ENCODE results near the gene DGCR8.

Gene DGCR8

DNA sequence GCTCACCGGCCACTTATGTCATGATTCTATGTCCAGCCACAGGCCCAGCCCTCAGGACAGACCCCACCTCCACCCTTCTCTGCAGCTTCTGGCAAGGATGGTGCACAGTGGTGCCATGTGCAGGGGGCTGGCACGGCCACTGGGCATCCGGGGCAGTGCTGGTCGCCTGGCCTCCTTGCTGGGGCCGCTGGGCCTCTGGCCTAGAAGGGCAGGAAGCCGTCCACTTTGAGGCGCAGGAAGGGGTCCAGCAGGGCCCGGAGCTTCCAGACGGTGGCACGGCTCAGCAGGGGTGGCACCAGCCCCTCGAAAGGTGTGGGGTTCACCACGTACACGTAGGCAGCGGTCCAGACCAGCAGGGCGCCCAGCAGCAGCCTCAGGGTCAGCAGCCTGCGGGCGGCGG is 68.4 kb downstream of the DGCR8 start:
- no peak overlapping the region for H3K18ac ChIP-seq (ENCODE audit: low read length)
- H2BK12ac ChIP-seq (ENCODE audit: low read length), result no peak overlapping the region
- no peak overlapping the region for H4K8ac ChIP-seq (ENCODE audit: low read depth, low read length)
- H2AFZ ChIP-seq (ENCODE audit: insufficient read depth, low read length, poor library complexity), result no peak overlapping the region
- no peaks in the 10 kb centered on the region for H3K9me3 ChIP-seq (ENCODE audit: insufficient read depth, low read depth, low read length)
- no peak overlapping the region for H2BK5ac ChIP-seq (ENCODE audit: low read depth, low read length, poor library complexity)
- no peaks in the 10 kb centered on the region for H3K27me3 ChIP-seq (ENCODE audit: insufficient read depth, low read length)
- no peak overlapping the region for H3K4me3 ChIP-seq (ENCODE audit: low read depth, low read length)
- no peak overlapping the region for H4K12ac ChIP-seq (ENCODE audit: low read depth, low read length)
- no peaks in the 10 kb centered on the region for H3K79me1 ChIP-seq (ENCODE audit: low read length)
- H3K27ac ChIP-seq (ENCODE audit: low read depth, low read length), result no peak overlapping the region
- H3K4me1 ChIP-seq (ENCODE audit: control insufficient read depth in 1 of 2, insufficient read depth in 2 of 2, low read length in 2 of 2), result no peaks in the 10 kb centered on the region
- H3K79me2 ChIP-seq (ENCODE audit: control insufficient read depth, insufficient read depth, low read length, poor library complexity), result no peaks in the 10 kb centered on the region
- H4K91ac ChIP-seq (ENCODE audit: low read depth, low read length), result no peak overlapping the region
- no peak overlapping the region for H3K4me2 ChIP-seq (ENCODE audit: low read length)
- no peak overlapping the region for H3K23ac ChIP-seq (ENCODE audit: low read length)
- no peak overlapping the region for H2AK5ac ChIP-seq (ENCODE audit: low read length)
- no CpG with 5 or more reads among the region's 18 CpGs for WGBS (ENCODE audit: extremely low coverage, insufficient coverage, insufficient read length)
- no peak overlapping the region for H3K14ac ChIP-seq (ENCODE audit: low read length)
- peaks cover 10 to 13% of the 10 kb centered on the region in 2 experiments for H3K36me3 ChIP-seq (ENCODE audit: control insufficient read depth in 1 of 2, insufficient read depth in 2 of 2, low read length in 2 of 2)
- DNase-seq, result no peak
- H3K4ac ChIP-seq (ENCODE audit: low read depth, low read length), result no peak overlapping the region
- no peak overlapping the region for H3K9ac ChIP-seq (ENCODE audit: low read length)
- no peak overlapping the region for H2BK120ac ChIP-seq (ENCODE audit: insufficient read depth, low read length, poor library complexity)

DNA sequence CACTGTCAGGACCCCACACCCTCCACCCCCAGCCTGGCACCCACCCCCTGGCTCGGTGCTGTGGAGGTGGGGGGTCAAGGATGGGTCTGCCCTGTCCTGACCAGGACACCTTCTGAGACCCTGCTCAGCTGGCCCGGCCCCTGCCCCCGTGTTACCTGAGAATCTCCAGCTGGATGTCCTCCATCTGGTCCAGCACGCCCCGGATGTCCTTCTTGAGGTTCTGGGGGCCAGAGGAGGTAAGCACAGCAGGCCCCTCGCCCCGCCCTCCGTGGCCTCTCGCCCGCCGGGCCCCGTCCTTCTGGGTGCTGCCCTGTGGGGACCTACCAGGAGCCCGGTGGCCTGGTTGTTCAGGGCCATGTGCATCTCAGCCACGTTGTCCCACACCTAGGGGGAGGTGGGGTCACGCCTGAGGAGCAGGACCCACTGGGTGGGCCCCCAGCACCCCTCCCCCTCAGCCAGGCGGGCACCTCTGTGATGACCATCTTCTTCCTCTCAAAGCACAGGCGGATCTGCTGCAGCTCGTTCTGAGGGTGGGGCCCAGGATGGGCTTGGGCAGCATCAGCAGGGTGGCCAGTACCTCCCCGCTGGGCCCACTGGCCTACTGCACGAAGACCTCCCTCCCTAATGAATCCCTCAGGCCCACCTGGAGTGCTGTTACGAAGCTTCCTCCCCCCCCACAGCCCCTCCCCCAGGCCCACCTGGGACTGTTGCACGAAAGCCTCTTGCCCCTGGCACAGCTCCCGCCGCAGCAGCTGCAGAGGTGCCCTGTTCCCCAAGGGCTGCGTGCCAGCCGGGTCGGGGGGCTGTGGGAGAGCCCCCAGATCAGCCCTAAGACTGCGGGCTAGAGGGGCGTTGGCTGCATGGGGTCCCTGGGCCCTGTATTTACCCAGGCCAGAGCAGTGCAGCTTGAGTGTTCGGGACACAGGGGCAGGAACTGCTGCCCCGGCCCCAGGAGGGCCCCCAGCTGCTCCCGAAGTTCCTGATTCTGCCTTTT is 69.5 kb downstream of the DGCR8 start:
- H2AK5ac ChIP-seq (ENCODE audit: low read length), result no peak overlapping the region
- DNase-seq, result no peak
- H3K27me3 ChIP-seq (ENCODE audit: insufficient read depth, low read length), result no peaks in the 10 kb centered on the region
- H4K12ac ChIP-seq (ENCODE audit: low read depth, low read length), result no peak overlapping the region
- no peak overlapping the region for H3K4ac ChIP-seq (ENCODE audit: low read depth, low read length)
- no peak overlapping the region for H2BK12ac ChIP-seq (ENCODE audit: low read length)
- H2BK120ac ChIP-seq (ENCODE audit: insufficient read depth, low read length, poor library complexity), result no peak overlapping the region
- H3K9me3 ChIP-seq (ENCODE audit: insufficient read depth, low read depth, low read length), result no peaks in the 10 kb centered on the region
- no peak overlapping the region for H4K91ac ChIP-seq (ENCODE audit: low read depth, low read length)
- H3K18ac ChIP-seq (ENCODE audit: low read length), result no peak overlapping the region
- WGBS (ENCODE audit: extremely low coverage, insufficient coverage, insufficient read length), result no CpG with 5 or more reads among the region's 32 CpGs
- no peak overlapping the region for H3K23ac ChIP-seq (ENCODE audit: low read length)
- H3K27ac ChIP-seq (ENCODE audit: low read depth, low read length), result no peak overlapping the region
- no peak overlapping the region for H3K4me2 ChIP-seq (ENCODE audit: low read length)
- no peak overlapping the region for H3K4me3 ChIP-seq (ENCODE audit: low read depth, low read length)
- H2BK5ac ChIP-seq (ENCODE audit: low read depth, low read length, poor library complexity), result no peak overlapping the region
- peaks cover 4 to 8% of the 10 kb centered on the region in 2 experiments for H3K36me3 ChIP-seq (ENCODE audit: control insufficient read depth in 1 of 2, insufficient read depth in 2 of 2, low read length in 2 of 2)
- no peaks in the 10 kb centered on the region for H3K79me1 ChIP-seq (ENCODE audit: low read length)
- no peak overlapping the region for H3K9ac ChIP-seq (ENCODE audit: low read length)
- no peaks in the 10 kb centered on the region for H3K79me2 ChIP-seq (ENCODE audit: control insufficient read depth, insufficient read depth, low read length, poor library complexity)
- H3K4me1 ChIP-seq (ENCODE audit: control insufficient read depth in 1 of 2, insufficient read depth in 2 of 2, low read length in 2 of 2), result no peaks in the 10 kb centered on the region
- no peak overlapping the region for H3K14ac ChIP-seq (ENCODE audit: low read length)
- no peak overlapping the region for H2AFZ ChIP-seq (ENCODE audit: insufficient read depth, low read length, poor library complexity)
- no peak overlapping the region for H4K8ac ChIP-seq (ENCODE audit: low read depth, low read length)

DNA sequence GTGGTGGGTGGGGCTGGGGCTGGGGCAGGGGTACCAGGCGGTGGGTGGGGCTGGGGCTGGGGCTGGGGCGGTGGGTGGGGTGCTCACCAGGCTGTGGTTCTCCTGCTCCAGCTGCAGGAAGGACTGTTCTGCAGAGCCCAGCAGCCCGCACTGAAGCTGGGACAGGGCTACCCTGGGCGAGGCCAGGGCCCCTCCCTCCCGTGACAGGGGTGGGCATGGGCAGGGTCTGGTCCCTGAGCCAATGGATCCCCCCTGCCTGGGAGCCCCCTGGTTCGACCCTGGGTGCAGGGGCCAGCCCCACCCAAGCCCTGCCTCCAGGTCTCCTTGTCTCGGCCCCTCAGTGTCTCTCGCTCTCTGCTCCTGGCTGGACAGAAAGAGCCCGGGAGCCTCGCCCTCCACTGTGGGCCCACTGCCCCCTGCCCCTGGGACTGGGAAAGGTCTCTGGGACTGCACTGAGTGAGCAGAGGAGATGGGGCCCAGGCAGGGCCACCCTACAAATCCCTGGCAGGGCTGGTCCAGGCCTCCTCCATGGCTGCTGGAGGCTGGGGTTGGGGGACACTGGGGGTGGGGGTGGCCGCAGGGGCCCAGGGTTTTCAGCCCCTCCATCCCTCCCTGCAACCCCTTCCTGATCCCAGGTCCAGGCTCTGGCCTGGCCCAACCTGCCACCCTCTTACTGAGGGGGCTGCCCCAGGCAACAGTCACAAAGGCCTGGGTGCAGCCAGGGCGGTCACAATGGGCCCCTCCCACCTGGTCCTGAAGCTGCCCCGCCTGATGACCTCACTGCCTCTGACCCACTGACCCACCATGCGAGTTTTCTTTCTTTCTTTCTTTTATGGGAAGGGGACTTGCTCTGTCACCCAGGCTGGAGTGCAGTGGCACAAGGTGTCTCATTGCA is 70.6 kb downstream of the DGCR8 start, which contains the start of gene CCDC188:
TSS of gene CCDC188 (minus strand) at position 675 of the 895 bp plus-strand sequence. CDS start at position 606, 69 bp downstream.
- no peak within 1 kb of the TSS for H3K14ac ChIP-seq (ENCODE audit: low read length)
- WGBS (ENCODE audit: extremely low coverage, insufficient coverage, insufficient read length), result no CpG with 5 or more reads among the region's 14 CpGs
- H3K4me2 ChIP-seq (ENCODE audit: low read length), result no peak within 1 kb of the TSS
- no peak within 1 kb of the TSS for H2BK12ac ChIP-seq (ENCODE audit: low read length)
- H4K12ac ChIP-seq (ENCODE audit: low read depth, low read length), result no peak within 1 kb of the TSS
- no peaks in the 10 kb centered on the region for H3K9me3 ChIP-seq (ENCODE audit: insufficient read depth, low read depth, low read length)
- H3K27ac ChIP-seq (ENCODE audit: low read depth, low read length), result no peak within 1 kb of the TSS
- no peak within 1 kb of the TSS for H3K23ac ChIP-seq (ENCODE audit: low read length)
- no peak for DNase-seq
- H3K27me3 ChIP-seq (ENCODE audit: insufficient read depth, low read length), result no peaks in the 10 kb centered on the region
- no peak within 1 kb of the TSS for H3K4me3 ChIP-seq (ENCODE audit: low read depth, low read length)
- H3K18ac ChIP-seq (ENCODE audit: low read length), result no peak within 1 kb of the TSS
- H2BK120ac ChIP-seq (ENCODE audit: insufficient read depth, low read length, poor library complexity), result no peak within 1 kb of the TSS
- H4K91ac ChIP-seq (ENCODE audit: low read depth, low read length), result no peak within 1 kb of the TSS
- no peak within 1 kb of the TSS for H2BK5ac ChIP-seq (ENCODE audit: low read depth, low read length, poor library complexity)
- no peak within 1 kb of the TSS for H3K9ac ChIP-seq (ENCODE audit: low read length)
- H4K8ac ChIP-seq (ENCODE audit: low read depth, low read length), result no peak within 1 kb of the TSS
- H2AFZ ChIP-seq (ENCODE audit: insufficient read depth, low read length, poor library complexity), result no peak within 1 kb of the TSS
- no peaks in the 10 kb centered on the region for H3K4me1 ChIP-seq (ENCODE audit: control insufficient read depth in 1 of 2, insufficient read depth in 2 of 2, low read length in 2 of 2)
- H3K79me2 ChIP-seq (ENCODE audit: control insufficient read depth, insufficient read depth, low read length, poor library complexity), result no peaks in the 10 kb centered on the region
- no peak within 1 kb of the TSS for H3K4ac ChIP-seq (ENCODE audit: low read depth, low read length)
- H2AK5ac ChIP-seq (ENCODE audit: low read length), result no peak within 1 kb of the TSS
- H3K79me1 ChIP-seq (ENCODE audit: low read length), result no peaks in the 10 kb centered on the region
- H3K36me3 ChIP-seq (ENCODE audit: control insufficient read depth in 1 of 2, insufficient read depth in 2 of 2, low read length in 2 of 2), result peaks cover 0 to 1% of the 10 kb centered on the region in 2 experiments

DNA sequence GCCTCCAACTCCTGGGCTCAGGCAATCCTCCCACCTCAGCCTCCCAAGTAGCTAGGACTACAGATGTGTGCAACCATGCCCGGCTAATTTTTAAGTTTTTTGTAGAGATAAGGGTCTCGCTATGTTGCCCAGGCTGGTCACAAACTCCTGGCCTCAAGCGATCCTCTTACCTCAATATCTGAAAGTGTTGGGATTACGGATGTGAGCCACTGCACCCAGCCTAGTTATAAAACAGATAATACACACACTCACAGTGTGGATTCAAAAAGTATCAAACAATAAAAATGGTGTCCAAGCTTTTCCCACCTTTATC is 71.2 kb downstream of the DGCR8 start:
- Histone ChIP-seq H2AK5ac (ENCODE audit: low read length) (no peak overlapping the region), H3K4me1 (ENCODE audit: control insufficient read depth in 1 of 2, insufficient read depth in 2 of 2, low read length in 2 of 2) (no peaks in the 10 kb centered on the region), H3K79me2 (ENCODE audit: control insufficient read depth, insufficient read depth, low read length, poor library complexity) (no peaks in the 10 kb centered on the region), H3K9ac (ENCODE audit: low read length) (no peak overlapping the region), H3K23ac (ENCODE audit: low read length) (no peak overlapping the region), H3K18ac (ENCODE audit: low read length) (no peak overlapping the region), H3K4ac (ENCODE audit: low read depth, low read length) (no peak overlapping the region), H4K12ac (ENCODE audit: low read depth, low read length) (no peak overlapping the region), H3K27ac (ENCODE audit: low read depth, low read length) (no peak overlapping the region), H4K91ac (ENCODE audit: low read depth, low read length) (no peak overlapping the region), H3K4me3 (ENCODE audit: low read depth, low read length) (no peak overlapping the region), H2BK120ac (ENCODE audit: insufficient read depth, low read length, poor library complexity) (no peak overlapping the region), H3K79me1 (ENCODE audit: low read length) (no peaks in the 10 kb centered on the region), H3K4me2 (ENCODE audit: low read length) (no peak overlapping the region), H2BK12ac (ENCODE audit: low read length) (no peak overlapping the region), H3K36me3 (ENCODE audit: control insufficient read depth in 1 of 2, insufficient read depth in 2 of 2, low read length in 2 of 2) (no peaks in the 10 kb centered on the region), H3K14ac (ENCODE audit: low read length) (no peak overlapping the region), H2AFZ (ENCODE audit: insufficient read depth, low read length, poor library complexity) (no peak overlapping the region), H3K27me3 (ENCODE audit: insufficient read depth, low read length) (no peaks in the 10 kb centered on the region), H2BK5ac (ENCODE audit: low read depth, low read length, poor library complexity) (no peak overlapping the region), H4K8ac (ENCODE audit: low read depth, low read length) (no peak overlapping the region), H3K9me3 (ENCODE audit: insufficient read depth, low read depth, low read length) (no peaks in the 10 kb centered on the region)
- peak in 1 of 2 donors; percentile 6 for DNase-seq
- no CpG with 5 or more reads among the region's 4 CpGs for WGBS (ENCODE audit: extremely low coverage, insufficient coverage, insufficient read length)
